Measurements from ENCODE around the gene PCDHGA1.

Gene PCDHGA1

DNA sequence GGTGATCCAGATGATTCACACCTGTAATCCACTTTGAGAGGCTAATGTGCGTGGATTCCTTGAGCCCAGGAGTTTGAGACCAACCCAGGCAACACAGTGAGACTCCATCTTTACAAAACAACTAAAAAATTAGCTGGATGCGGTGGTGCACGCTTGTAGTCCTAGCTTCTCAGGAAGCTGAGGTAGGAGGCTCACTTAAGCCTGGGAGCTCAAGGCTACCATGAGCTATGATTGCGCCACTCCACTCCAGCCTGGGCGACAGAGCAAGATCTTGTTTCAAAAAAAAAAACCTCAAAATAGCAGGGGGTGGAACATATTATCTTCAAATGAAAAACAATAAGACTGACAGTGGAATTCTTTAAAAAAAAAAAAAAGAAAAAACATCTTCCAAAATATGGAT lies 217.6 kb downstream of the PCDHGA1 start:
- no peak for DNase-seq

DNA sequence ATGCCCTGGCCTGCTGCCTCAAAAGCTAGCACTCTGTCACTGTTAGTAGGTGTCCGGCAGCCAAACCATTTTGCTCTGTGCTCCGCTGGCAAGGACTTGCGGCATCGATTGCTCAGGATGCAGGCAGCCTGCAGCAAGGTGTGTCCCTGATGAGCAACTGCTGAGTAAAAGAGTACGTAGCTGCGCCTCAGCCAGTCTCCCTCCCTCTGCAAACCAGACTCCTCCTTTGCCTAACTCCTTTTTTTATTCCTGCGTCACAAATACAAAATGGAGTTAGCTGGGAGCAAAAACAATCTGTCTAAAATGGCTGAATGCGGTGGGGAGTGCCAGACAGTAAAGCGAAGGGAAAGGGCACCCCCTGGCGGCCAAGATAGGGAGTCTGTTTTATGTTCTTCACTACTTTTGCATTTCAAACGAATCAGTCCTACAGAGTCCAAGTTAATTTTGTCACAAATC lies 227.4 kb downstream of the PCDHGA1 start:
- DNase-seq, result peak; percentile 74

DNA sequence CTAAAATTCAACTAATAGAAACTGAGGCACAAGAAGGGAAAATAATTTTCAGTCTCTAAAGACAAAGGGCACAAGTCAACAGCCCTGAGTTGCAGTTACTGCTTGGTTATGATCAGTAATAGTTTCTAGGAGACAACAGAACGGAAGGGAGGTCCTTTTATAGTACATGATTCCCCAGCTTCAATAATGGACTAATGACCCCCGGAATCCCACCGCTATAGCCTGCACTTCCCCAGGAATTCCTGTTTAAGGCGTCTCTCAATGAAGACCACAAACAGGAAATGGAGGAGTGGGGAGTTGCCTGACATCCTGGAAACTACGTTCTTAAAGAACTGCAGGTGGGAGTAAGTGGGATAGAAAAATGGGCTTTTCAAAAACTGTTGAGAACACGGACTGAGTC lies 227.8 kb downstream of the PCDHGA1 start:
- DNase-seq, result no peak

DNA sequence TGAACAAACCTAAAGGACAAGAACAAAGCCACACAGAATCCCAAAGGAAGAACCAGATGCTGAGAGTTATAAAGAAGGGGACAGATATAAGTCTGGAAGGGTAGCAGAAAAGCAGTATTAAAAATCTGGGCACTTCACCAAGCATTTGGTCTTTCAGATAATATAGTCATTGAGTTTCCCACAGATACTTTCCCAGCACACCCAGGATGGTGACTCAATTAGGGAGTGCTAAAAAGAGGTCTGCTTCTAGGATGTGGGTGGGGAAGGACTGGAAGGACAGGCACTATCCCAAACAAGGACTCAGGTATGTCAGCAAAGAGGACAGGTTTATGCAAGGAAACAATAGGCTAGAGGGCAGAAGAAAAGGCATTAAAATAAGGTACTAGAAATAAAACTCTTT lies 229.1 kb downstream of the PCDHGA1 start:
- DNase-seq, result no peak

DNA sequence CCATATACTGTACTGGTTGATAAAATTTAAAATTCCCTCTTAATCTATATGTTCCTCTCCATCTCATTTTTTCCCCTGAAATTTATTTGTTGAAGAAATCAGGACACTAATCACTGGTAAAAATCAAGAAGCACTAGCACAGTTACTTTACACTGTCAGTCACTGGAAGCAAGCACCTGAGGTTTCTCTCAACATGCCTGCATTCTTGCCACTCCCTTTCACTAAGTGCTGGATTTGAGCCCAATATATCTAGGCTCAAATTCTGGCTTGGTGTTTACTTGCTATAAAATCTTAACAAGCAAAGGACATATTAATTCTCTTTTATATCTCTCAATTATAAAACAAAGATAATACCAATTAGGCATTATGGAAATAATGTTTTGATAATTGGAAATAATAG lies 229.8 kb downstream of the PCDHGA1 start:
- DNase-seq, result no peak

DNA sequence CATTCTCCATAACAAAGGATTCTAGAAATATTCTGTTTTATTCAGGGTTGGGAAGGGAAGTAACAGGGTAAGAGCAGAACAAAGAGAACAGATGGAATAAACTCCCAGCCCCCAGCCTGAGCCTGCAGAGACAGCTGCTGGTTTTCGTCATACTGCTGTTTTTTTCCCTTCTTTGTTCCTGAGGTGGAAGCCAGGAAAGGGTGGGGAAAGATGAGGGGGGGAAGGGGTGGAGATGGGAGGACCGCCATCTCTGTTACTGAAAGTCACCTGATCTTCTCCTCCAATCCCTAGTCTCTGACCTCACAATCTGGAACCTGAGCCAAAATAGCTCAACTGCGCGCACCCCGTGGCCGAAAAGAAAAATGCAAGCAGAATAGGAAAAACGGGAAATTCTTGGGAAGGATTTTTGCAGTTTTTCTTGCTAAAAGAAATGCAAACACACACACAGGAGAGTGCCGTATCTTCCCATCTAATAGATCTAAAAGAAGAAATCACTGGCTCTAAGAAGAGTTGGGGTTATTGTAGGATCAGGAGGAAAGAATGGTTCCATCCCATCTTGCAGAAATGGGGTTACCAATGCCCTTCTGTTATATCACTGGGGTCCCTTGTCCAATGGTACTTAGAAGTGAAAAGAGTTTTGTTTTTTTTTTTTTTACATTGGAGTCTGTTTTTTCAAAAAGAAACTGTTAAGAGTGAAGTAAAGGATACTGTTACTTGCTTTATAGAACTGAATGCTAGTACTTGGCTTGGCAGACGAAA lies 230.6 kb downstream of the PCDHGA1 start:
- no peak for DNase-seq
